Neural cell (in vitro differentiated cells): ENCODE measurements around the gene SIGLEC5. TPM values are rescaled to one million over a fixed set of nuclear protein-coding genes. Genes with fewer than 3 reads are reported as not detected.

ENCODE experiments used
- H2AFZ ChIP-seq: fragments of 200-600, 300-800 bp; sonication (generic), shearing (Covaris generic); 2 replicates; pipeline ENCODE4 v1.6.0; 2014; ENCODE audit warnings: low read depth, mild to moderate bottlenecking, antibody characterized with exemption, low read length, moderate library complexity
- H3F3A ChIP-seq: fragments of 200-600 bp; shearing (Covaris generic); 2 replicates; pipeline ENCODE4 v1.6.1; 2016; ENCODE audit warnings: mild to moderate bottlenecking, moderate library complexity, mixed read lengths, antibody characterized with exemption, low read length; ENCODE audit not compliant: insufficient read depth, poor library complexity, severe bottlenecking
- H3K27ac ChIP-seq: fragments of 200-600, 300-800 bp; sonication (generic), shearing (Covaris generic); 2 replicates; pipeline ENCODE4 v1.5.1; 2014; ENCODE audit warnings: mild to moderate bottlenecking, low read length, moderate library complexity
- H3K27me3 ChIP-seq: fragments of 300-800, 200-600 bp; sonication (generic), shearing (Covaris generic); 2 replicates; pipeline ENCODE4 v1.6.0; 2014; ENCODE audit warnings: mild to moderate bottlenecking, low read depth, low read length, moderate library complexity; ENCODE audit not compliant: insufficient read depth
- H3K36me3 ChIP-seq: fragments of 300-800, 200-600 bp; sonication (generic), shearing (Covaris generic); 2 replicates; pipeline ENCODE4 v1.5.1; 2014; ENCODE audit warnings: mild to moderate bottlenecking, antibody characterized with exemption, low read length, moderate library complexity; ENCODE audit not compliant: insufficient read depth
- H3K4me2 ChIP-seq: fragments of 300-800, 200-600 bp; sonication (generic), shearing (Covaris generic); 2 replicates; pipeline ENCODE4 v1.6.0; 2014; ENCODE audit warnings: mild to moderate bottlenecking, low read length
- H3K4me3 ChIP-seq: fragments of 300-800, 200-600 bp; sonication (generic), shearing (Covaris generic); 2 replicates; pipeline ENCODE4 v1.5.1; 2014; ENCODE audit warnings: mild to moderate bottlenecking, low read length, moderate library complexity
- H3K79me2 ChIP-seq: fragments of 200-600 bp; shearing (Covaris generic); replicated peaks from 2 replicates; pipeline ENCODE4 v1.6.0; 2014; ENCODE audit warnings: mild to moderate bottlenecking, low read length, moderate library complexity; ENCODE audit not compliant: insufficient read depth
- H3K9ac ChIP-seq: fragments of 300-800, 200-600 bp; sonication (generic), shearing (Covaris generic); 2 replicates; pipeline ENCODE4 v1.6.1; 2016; ENCODE audit warnings: mild to moderate bottlenecking, low read length, mixed read lengths
- H3K9me2 ChIP-seq: fragments of 200-600 bp; shearing (Covaris generic); 2 replicates; pipeline ENCODE4 v1.6.1; 2016; ENCODE audit warnings: mild to moderate bottlenecking, low read length, mixed read lengths; ENCODE audit not compliant: insufficient read depth
- H3K9me3 ChIP-seq: fragments of 200-600, 300-800 bp; sonication (generic), shearing (Covaris generic); 2 replicates; pipeline ENCODE4 v1.6.1; 2016; ENCODE audit warnings: mild to moderate bottlenecking, mixed run types, low read length, moderate library complexity, mixed read lengths
- H4K20me1 ChIP-seq: fragments of 200-600 bp; shearing (Covaris generic); 2 replicates; pipeline ENCODE4 v1.6.1; 2016; ENCODE audit warnings: mild to moderate bottlenecking, mixed run types; ENCODE audit not compliant: insufficient read depth
- EP300 ChIP-seq: fragments of 450-650 bp; conservative IDR thresholded peaks from 2 replicates; pipeline ENCODE4 v1.6.1; 2014; ENCODE audit warnings: antibody characterized with exemption, mild to moderate bottlenecking, moderate library complexity; ENCODE audit not compliant: poor library complexity, severe bottlenecking
- EZH2 ChIP-seq: fragments of 200-600, 300-800 bp; shearing (Covaris generic), sonication (generic); IDR thresholded peaks from 2 replicates; pipeline ENCODE4 v1.6.1; 2014; ENCODE audit warnings: antibody characterized with exemption, low read length, borderline replicate concordance, mild to moderate bottlenecking; ENCODE audit not compliant: insufficient read depth, poor library complexity, severe bottlenecking
- MXI1 ChIP-seq: fragments of 450-650 bp; conservative IDR thresholded peaks from 2 replicates; pipeline ENCODE4 v1.6.1; 2014; ENCODE audit warnings: antibody characterized with exemption, mild to moderate bottlenecking; ENCODE audit not compliant: poor library complexity, severe bottlenecking
- POLR2AphosphoS5 ChIP-seq: IDR thresholded peaks from 2 replicates; pipeline ENCODE4 v1.6.1; 2012
- RAD21 ChIP-seq: fragments of 450-650 bp; conservative IDR thresholded peaks from 2 replicates; pipeline ENCODE4 v1.6.1; 2014; ENCODE audit warnings: antibody characterized with exemption, mild to moderate bottlenecking, moderate library complexity
- SMC3 ChIP-seq: fragments of 450-650 bp; conservative IDR thresholded peaks from 2 replicates; pipeline ENCODE4 v1.6.1; 2014; ENCODE audit warnings: antibody characterized with exemption, mild to moderate bottlenecking, moderate library complexity; ENCODE audit not compliant: poor library complexity
- TAF1 ChIP-seq: IDR thresholded peaks from 2 replicates; pipeline ENCODE4 v1.6.1; 2012; ENCODE audit warnings: low read depth
- polyA plus RNA-seq: library from polyadenylated mRNA; depleted of rRNA; stranded (reverse); fragments of >200 nt; gene quantifications from 2 replicates; pipeline ENCODE4 v1.2.3, GENCODE V29; 2014
- TF ChIP-seq, protein P1 (sequence below): IDR thresholded peaks from 2 replicates; pipeline ENCODE4 v1.6.1; 2012; ENCODE audit warnings: borderline replicate concordance
- TF ChIP-seq, protein P2 (sequence below): fragments of 450-650 bp; IDR thresholded peaks from 2 replicates; pipeline ENCODE4 v1.5.1; 2014; ENCODE audit warnings: antibody characterized with exemption, mild to moderate bottlenecking, moderate library complexity; ENCODE audit not compliant: poor library complexity, severe bottlenecking

SIGLEC5 gene
- polyA plus RNA-seq, 1 donor from 2014 or later: not detected

DNA sequence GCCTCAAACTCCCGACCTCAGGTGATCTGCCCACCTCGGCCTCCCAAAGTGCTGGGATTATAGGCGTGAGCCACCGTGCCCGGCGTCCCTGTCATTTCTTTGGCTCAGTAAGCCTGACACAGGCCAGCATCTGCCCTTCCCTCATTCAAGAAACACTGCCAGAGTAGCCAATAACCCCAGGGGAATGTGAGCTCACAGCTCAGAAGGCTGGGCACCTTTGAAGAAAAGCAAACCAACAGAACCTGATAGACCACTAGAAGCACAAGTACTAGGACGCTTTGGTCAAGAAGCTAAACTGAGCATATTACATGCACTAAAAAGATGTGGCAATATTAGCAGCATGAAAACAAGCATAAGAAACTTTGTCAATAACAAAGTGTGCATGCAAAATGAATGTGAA is 14.2 kb downstream of the SIGLEC5 start:
- Histone ChIP-seq H2AFZ (no peak overlapping the region), H3K27me3 (no peaks in the 10 kb centered on the region), H3K9ac (no peak overlapping the region), H3F3A (no peaks in the 10 kb centered on the region), H4K20me1 (no peaks in the 10 kb centered on the region), H3K9me3 (no peaks in the 10 kb centered on the region), H3K4me2 (no peak overlapping the region), H3K36me3 (no peaks in the 10 kb centered on the region), H3K4me3 (no peak overlapping the region), H3K79me2 (no peaks in the 10 kb centered on the region), H3K27ac (no peak overlapping the region), H3K9me2 (no peaks in the 10 kb centered on the region)
- no peak for TF ChIP-seq TAF1
- no peak for TF ChIP-seq EP300
- TF ChIP-seq, protein P1, sequence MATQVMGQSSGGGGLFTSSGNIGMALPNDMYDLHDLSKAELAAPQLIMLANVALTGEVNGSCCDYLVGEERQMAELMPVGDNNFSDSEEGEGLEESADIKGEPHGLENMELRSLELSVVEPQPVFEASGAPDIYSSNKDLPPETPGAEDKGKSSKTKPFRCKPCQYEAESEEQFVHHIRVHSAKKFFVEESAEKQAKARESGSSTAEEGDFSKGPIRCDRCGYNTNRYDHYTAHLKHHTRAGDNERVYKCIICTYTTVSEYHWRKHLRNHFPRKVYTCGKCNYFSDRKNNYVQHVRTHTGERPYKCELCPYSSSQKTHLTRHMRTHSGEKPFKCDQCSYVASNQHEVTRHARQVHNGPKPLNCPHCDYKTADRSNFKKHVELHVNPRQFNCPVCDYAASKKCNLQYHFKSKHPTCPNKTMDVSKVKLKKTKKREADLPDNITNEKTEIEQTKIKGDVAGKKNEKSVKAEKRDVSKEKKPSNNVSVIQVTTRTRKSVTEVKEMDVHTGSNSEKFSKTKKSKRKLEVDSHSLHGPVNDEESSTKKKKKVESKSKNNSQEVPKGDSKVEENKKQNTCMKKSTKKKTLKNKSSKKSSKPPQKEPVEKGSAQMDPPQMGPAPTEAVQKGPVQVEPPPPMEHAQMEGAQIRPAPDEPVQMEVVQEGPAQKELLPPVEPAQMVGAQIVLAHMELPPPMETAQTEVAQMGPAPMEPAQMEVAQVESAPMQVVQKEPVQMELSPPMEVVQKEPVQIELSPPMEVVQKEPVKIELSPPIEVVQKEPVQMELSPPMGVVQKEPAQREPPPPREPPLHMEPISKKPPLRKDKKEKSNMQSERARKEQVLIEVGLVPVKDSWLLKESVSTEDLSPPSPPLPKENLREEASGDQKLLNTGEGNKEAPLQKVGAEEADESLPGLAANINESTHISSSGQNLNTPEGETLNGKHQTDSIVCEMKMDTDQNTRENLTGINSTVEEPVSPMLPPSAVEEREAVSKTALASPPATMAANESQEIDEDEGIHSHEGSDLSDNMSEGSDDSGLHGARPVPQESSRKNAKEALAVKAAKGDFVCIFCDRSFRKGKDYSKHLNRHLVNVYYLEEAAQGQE: no peak
- no peak for TF ChIP-seq SMC3
- no peak for TF ChIP-seq POLR2AphosphoS5
- TF ChIP-seq MXI1: no peak
- no peak for TF ChIP-seq EZH2

DNA sequence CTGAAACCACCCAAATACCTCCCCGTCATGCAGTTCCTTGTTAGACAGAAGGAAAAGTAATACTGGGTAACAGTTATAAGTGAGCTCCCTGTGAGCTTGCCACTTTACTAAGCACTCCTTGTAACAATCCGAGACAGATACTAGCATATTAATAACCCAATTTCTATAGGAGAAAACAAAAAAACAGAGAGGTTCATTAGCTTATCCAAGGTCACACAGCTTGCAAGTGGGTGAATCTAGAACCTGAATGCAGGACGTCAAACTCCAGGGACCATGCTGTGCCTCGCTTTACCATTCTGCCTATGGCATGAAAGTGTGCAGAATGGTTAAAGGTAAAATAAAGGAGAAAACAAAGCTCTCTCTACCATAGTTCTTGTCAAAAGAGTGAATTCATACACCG is 15.4 kb downstream of the SIGLEC5 start:
- TF ChIP-seq RAD21 (no peak), SMC3 (no peak), TAF1 (no peak), EP300 (no peak), EZH2 (no peak), POLR2AphosphoS5 (no peak), MXI1 (no peak)
- TF ChIP-seq, protein P1: no peak
- TF ChIP-seq, protein P2, sequence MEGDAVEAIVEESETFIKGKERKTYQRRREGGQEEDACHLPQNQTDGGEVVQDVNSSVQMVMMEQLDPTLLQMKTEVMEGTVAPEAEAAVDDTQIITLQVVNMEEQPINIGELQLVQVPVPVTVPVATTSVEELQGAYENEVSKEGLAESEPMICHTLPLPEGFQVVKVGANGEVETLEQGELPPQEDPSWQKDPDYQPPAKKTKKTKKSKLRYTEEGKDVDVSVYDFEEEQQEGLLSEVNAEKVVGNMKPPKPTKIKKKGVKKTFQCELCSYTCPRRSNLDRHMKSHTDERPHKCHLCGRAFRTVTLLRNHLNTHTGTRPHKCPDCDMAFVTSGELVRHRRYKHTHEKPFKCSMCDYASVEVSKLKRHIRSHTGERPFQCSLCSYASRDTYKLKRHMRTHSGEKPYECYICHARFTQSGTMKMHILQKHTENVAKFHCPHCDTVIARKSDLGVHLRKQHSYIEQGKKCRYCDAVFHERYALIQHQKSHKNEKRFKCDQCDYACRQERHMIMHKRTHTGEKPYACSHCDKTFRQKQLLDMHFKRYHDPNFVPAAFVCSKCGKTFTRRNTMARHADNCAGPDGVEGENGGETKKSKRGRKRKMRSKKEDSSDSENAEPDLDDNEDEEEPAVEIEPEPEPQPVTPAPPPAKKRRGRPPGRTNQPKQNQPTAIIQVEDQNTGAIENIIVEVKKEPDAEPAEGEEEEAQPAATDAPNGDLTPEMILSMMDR: no peak
- H3K9me3 ChIP-seq: no peaks in the 10 kb centered on the region

More for the DNA sequence above, 15.4 kb downstream of the SIGLEC5 start:
- Histone ChIP-seq H3K79me2 (no peaks in the 10 kb centered on the region), H3K27me3 (no peaks in the 10 kb centered on the region), H3K9ac (no peak overlapping the region), H3K4me2 (no peak overlapping the region), H3K9me2 (no peaks in the 10 kb centered on the region), H4K20me1 (no peaks in the 10 kb centered on the region), H3K4me3 (no peak overlapping the region), H3K36me3 (no peaks in the 10 kb centered on the region), H3K27ac (no peak overlapping the region), H2AFZ (no peak overlapping the region), H3F3A (no peaks in the 10 kb centered on the region)
